Natural killer cell (primary cell): ENCODE measurements around the gene KLK11. TPM values are rescaled to one million over a fixed set of nuclear protein-coding genes. Genes with fewer than 3 reads are reported as not detected.

ENCODE experiments used
- ATAC-seq, 3 donors: fragments of 150-1000 bp in 2 of 3; fragments of 200-7000 bp in 1 of 3; cut with Tn5 transposase; 1 replicate in 1 of 3; 2 replicates in 2 of 3; pipeline ENCODE4 v1.10.0; 2021; ENCODE audit warnings: mild to moderate bottlenecking in 2 of 3, moderate library complexity in 2 of 3
- DNase-seq, 2 donors: peaks; one replicate each; pipeline versions ENCODE4 v3.0.0 to v3.0.0-alpha.2; 2013 to 2021; ENCODE audit warnings: mixed read lengths in 1 of 2
- H3K27ac ChIP-seq: one replicate; pipeline ENCODE4 v1.5.1; 2013; ENCODE audit warnings: mild to moderate bottlenecking, low read length
- H3K27me3 ChIP-seq: one replicate; pipeline ENCODE4 v1.6.1; 2013; ENCODE audit warnings: low read length; ENCODE audit not compliant: control insufficient read depth, insufficient read depth
- H3K36me3 ChIP-seq: one replicate; pipeline ENCODE4 v1.6.1; 2013; ENCODE audit warnings: low read length; ENCODE audit not compliant: control insufficient read depth, insufficient read depth
- H3K4me1 ChIP-seq: one replicate; pipeline ENCODE4 v1.6.1; 2013; ENCODE audit warnings: low read length; ENCODE audit not compliant: control insufficient read depth, insufficient read depth
- H3K4me3 ChIP-seq: one replicate; pipeline ENCODE4 v1.5.1; 2013; ENCODE audit warnings: low read length
- H3K9me3 ChIP-seq: one replicate; pipeline ENCODE4 v1.6.1; 2013; ENCODE audit warnings: low read length; ENCODE audit not compliant: control insufficient read depth, insufficient read depth
- H3K27ac Mint-ChIP-seq, 2 donors: one replicate each; pipeline ENCODE4 v1.8.0; 2022; ENCODE audit warnings: mild to moderate bottlenecking in 2 of 2, mixed read lengths in 2 of 2, moderate library complexity in 1 of 2
- H3K27me3 Mint-ChIP-seq, 2 donors: one replicate each; pipeline ENCODE4 v1.8.0; 2022; ENCODE audit warnings: low read depth in 2 of 2, mixed read lengths in 2 of 2
- H3K36me3 Mint-ChIP-seq: one replicate; pipeline ENCODE4 v1.8.0; 2022; ENCODE audit warnings: mixed read lengths
- H3K4me1 Mint-ChIP-seq, 2 donors: one replicate each; pipeline ENCODE4 v1.8.0; 2022; ENCODE audit warnings: mixed read lengths in 2 of 2
- H3K4me3 Mint-ChIP-seq: one replicate; pipeline ENCODE4 v1.8.0; 2022; ENCODE audit warnings: mild to moderate bottlenecking, moderate library complexity, mixed read lengths
- H3K9me3 Mint-ChIP-seq, 2 donors: one replicate each; pipeline ENCODE4 v1.8.0; 2022; ENCODE audit warnings: mixed read lengths in 2 of 2
- CTCF ChIP-seq: fragments of 200-600 bp; IDR thresholded peaks from one replicate; pipeline ENCODE4 v1.8.0; 2022; ENCODE audit warnings: antibody characterized with exemption
- WGBS: methylation state at CpG from one replicate; pipeline ENCODE4 v1.1.7; 2013; ENCODE audit warnings: missing lambda C conversion rate; ENCODE audit not compliant: insufficient coverage; 5-methylcytosine and 5-hydroxymethylcytosine counted together
- intact Hi-C: fragments of 100-400 bp; cut with micrococcal nuclease; formaldehyde crosslinking; loops from one replicate; pipeline ENCODE4 v1.14.2; 2022
- total RNA-seq, 4 donors: library from RNA; stranded (reverse); fragments of 120-200 nt in 1 of 4; gene quantifications; one replicate each; pipeline versions ENCODE4 v1.2.3 to v1.2.4, GENCODE V29; 2013 to 2022

The KLK11 gene
- total RNA-seq, 3 donors from 2014 or later (not counting 1 experiment from before 2014, with no cell fraction given), result not detected

GRCh38 chr19:51000981-51001380 is 25.4 kb downstream of the KLK11 start:
- TF ChIP-seq CTCF, result no peak
- Histone ChIP-seq H3K9me3 (no peaks in the 10 kb centered on the region), H3K36me3 (no peaks in the 10 kb centered on the region), H3K27ac (no peak overlapping the region), H3K4me1 (no peaks in the 10 kb centered on the region), H3K27me3 (peaks cover 5% of the 10 kb centered on the region), H3K4me3 (no peak overlapping the region)
- H3K27ac Mint-ChIP-seq, result no peak overlapping the region
- peaks cover 0 to 6% of the 10 kb centered on the region in 2 donors for H3K4me1 Mint-ChIP-seq
- H3K27me3 Mint-ChIP-seq, result peaks cover 35 to 45% of the 10 kb centered on the region in 2 donors
- no peak for ATAC-seq
- no peak overlapping the region for H3K4me3 Mint-ChIP-seq
- no peaks in the 10 kb centered on the region for H3K9me3 Mint-ChIP-seq
- intact Hi-C loops, result no loop called here
- no peak for DNase-seq
- H3K36me3 Mint-ChIP-seq, result no peaks in the 10 kb centered on the region
- WGBS, result 46% methylated on average over 16 of the region's 16 CpGs

- TF ChIP-seq CTCF, result no peak
- H3K4me3 Mint-ChIP-seq, result no peak overlapping the region
- no peaks in the 10 kb centered on the region for H3K9me3 Mint-ChIP-seq
- peaks cover 34 to 45% of the 10 kb centered on the region in 2 donors for H3K27me3 Mint-ChIP-seq
- Histone ChIP-seq H3K36me3 (no peaks in the 10 kb centered on the region), H3K27me3 (peaks cover 5% of the 10 kb centered on the region), H3K9me3 (no peaks in the 10 kb centered on the region), H3K27ac (no peak overlapping the region), H3K4me1 (no peaks in the 10 kb centered on the region), H3K4me3 (no peak overlapping the region)
- peaks cover 0 to 6% of the 10 kb centered on the region in 2 donors for H3K4me1 Mint-ChIP-seq
- no peaks in the 10 kb centered on the region for H3K36me3 Mint-ChIP-seq
- intact Hi-C loops, result no loop called here
- DNase-seq, result no peak
- H3K27ac Mint-ChIP-seq, result no peak overlapping the region
- no peak for ATAC-seq
- WGBS, result 88% methylated on average over 10 of the region's 10 CpGs
Observed at GRCh38 chr19:51000426-51000825, 26.0 kb downstream of the KLK11 start.

- intact Hi-C loops, result no loop called here
- Histone ChIP-seq H3K27me3 (peaks cover 5% of the 10 kb centered on the region), H3K4me3 (no peak overlapping the region), H3K27ac (no peak overlapping the region), H3K9me3 (no peaks in the 10 kb centered on the region), H3K36me3 (no peaks in the 10 kb centered on the region), H3K4me1 (no peaks in the 10 kb centered on the region)
- peaks cover 30 to 37% of the 10 kb centered on the region in 2 donors for H3K27me3 Mint-ChIP-seq
- no peaks in the 10 kb centered on the region for H3K9me3 Mint-ChIP-seq
- TF ChIP-seq CTCF, result no peak
- DNase-seq (no peak), ATAC-seq (no peak)
- no peak overlapping the region for H3K27ac Mint-ChIP-seq
- no peak overlapping the region for H3K4me3 Mint-ChIP-seq
- WGBS, result 84% methylated on average over 4 of the region's 4 CpGs
- no peaks in the 10 kb centered on the region for H3K36me3 Mint-ChIP-seq
- H3K4me1 Mint-ChIP-seq, result peaks cover 0 to 6% of the 10 kb centered on the region in 2 donors
Observed at GRCh38 chr19:50998686-50999085, 27.7 kb downstream of the KLK11 start.

GRCh38 chr19:50998061-50998460 is 28.4 kb downstream of the KLK11 start:
- Mint-ChIP-seq H3K27me3 (peaks cover 27 to 37% of the 10 kb centered on the region in 2 donors), H3K9me3 (no peaks in the 10 kb centered on the region), H3K27ac (no peak overlapping the region), H3K36me3 (no peaks in the 10 kb centered on the region), H3K4me1 (peaks cover 0 to 6% of the 10 kb centered on the region in 2 donors), H3K4me3 (no peak overlapping the region)
- Histone ChIP-seq H3K4me1 (no peaks in the 10 kb centered on the region), H3K27ac (no peak overlapping the region), H3K9me3 (no peaks in the 10 kb centered on the region), H3K4me3 (no peak overlapping the region), H3K27me3 (peaks cover 5% of the 10 kb centered on the region), H3K36me3 (no peaks in the 10 kb centered on the region)
- no peak for DNase-seq
- 56% methylated on average over 2 of the region's 5 CpGs for WGBS
- ATAC-seq, result no peak
- intact Hi-C loops, result no loop called here
- no peak for TF ChIP-seq CTCF
